Pulmonary artery endothelial cell (primary cell): ENCODE results near the gene CLEC7A. TPM values are rescaled to one million over a fixed set of nuclear protein-coding genes. Genes with fewer than 3 reads are reported as not detected.
A peak's percentile ranks its signal among the peaks of the same experiment; 100 is the strongest.

Experiments used
- DNase-seq: peaks from one replicate; pipeline ENCODE4 v3.0.0-alpha.2; 2011; ENCODE audit warnings: low read depth, low spot score
- total RNA-seq: library from RNA; depleted of rRNA; stranded (reverse); fragments of >200 nt; gene quantifications from 2 replicates; pipeline ENCODE4 v1.2.3, GENCODE V29; 2014

The CLEC7A gene
- 0.07 TPM in 2 replicates for total RNA-seq

DNA sequence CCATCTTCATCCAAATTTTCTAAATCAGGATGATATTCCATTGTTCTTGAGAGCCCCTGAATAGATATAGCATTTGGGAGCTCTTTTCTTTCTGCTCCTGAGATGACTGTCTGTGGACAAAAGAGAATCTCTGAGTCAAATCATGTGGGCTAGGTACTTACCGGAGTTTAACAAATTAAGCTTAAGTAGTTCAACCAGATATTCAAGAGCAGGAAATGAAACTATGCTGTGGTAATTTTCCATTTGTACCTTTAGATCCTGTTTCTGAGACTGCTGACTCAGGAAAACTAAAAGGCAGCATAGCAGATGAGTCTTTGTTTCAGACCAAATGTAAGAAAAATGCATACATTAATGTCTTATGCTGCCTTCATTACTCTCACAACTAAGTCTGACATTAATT is at the start of gene CLEC7A:
Gene CLEC7A, minus strand, starts transcription at position 158 of the 400 bp plus-strand sequence. Its CDS starts 117 bp downstream, at position 41.
- no peak for DNase-seq

DNA sequence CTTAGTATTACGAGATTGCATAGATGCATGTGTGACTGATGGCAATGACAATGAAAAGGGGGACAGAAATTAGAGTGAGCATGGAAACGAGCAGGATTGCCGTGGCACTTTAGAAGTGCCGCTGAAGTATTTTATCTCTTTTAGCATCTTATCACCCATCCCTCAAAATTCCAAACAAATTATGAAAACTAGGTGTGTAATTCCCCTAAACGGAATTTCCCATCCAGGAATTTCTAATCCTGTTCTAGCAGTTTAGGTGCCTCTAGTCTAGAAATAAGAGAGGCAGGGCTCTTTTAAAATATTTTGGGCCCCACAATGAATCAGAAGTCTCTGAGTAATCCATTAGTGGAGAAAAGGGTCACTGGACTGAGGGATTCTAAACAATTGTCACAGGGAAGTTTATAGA is 49.8 kb upstream of the CLEC7A start:
- DNase-seq, result no peak

DNA sequence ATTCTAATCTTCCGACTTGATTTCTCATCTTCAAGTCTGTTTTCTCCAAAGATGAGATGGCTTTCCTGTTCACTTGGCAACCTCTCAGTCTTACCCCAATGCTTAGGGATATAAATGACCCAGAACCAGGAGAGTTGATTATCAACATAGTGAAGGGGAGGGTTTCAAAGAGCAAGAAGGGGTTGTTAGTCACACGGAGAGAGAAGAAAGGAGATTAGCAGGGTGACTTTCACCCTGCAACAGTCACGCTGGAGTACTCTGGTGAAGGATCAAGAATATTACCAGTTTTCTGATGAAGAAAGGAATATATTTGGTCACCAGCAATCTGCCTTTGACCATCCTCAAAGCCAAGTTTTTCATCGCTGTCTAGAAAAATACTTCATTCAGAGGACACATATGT is 48.8 kb upstream of the CLEC7A start, which contains the start of gene TMEM52B:
Gene TMEM52B, plus strand, starts transcription at position 212 of the 400 bp plus-strand sequence. CDS start 543 bp downstream, outside the sequence.
- DNase-seq, result no peak

DNA sequence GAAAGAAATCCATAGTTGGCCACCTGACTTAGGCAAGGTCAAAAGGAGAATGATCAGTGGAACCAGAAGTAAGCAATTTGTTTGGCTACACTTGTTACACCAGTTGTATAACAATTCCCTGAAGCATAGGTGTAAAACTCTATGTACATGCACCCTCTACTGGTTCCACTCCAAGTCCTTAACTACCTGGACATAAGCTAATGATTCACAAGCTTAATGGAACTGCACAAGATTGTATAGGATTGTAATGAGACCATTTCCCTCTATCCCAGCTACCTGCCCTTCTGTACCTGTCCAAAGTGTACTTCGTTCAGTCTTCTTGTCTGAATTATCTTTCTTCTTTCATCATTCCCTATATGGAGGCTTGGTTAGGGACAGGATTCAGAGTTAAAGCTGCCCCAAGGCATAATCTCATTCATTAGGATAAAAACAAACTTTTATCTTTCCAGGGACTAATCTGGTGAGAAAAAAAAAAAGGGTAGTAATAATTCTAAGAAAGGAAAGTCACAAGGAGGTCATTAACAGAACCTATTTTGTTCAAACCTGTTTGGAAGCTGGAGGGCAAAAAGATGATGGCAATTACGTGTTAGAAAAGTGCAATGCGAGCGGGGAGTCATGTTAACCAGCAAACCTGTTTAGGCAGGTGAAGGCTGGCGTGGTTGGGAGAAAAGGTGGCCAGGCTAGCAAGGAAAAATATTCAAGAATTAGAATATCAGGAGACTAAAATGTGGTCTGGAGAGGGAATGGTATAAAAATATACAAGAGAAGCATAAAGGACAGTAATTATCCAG is 46.0 kb upstream of the CLEC7A start:
- no peak for DNase-seq

DNA sequence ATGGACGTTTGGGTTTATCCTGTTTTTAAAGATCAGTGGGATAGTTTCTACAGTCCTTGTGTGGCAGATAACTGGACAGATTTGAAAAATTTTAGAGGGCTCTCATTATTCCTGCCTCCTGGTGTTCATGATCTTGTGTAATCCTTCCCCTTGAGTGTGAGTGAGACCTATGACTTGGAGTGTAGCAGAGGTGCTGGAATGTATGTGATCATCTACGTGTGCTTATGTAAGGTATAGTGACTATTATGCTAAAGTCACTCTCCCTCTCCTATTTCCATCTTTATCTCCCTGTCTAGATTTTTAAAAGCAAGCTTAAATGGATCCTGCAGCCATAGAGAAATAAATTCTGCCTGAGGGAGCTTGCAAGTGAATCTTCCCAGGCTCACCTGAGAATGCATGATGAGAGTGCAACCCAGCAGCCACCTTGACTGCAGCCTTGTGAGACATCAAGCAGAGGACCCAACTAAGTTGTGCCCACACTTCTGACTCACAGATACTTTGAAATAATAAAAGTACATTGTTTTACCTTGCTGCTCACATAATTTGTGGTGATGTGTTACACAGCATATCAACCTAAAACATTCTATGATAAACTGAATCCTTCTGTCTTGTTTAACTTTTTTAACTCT is 45.1 kb upstream of the CLEC7A start:
- no peak for DNase-seq

DNA sequence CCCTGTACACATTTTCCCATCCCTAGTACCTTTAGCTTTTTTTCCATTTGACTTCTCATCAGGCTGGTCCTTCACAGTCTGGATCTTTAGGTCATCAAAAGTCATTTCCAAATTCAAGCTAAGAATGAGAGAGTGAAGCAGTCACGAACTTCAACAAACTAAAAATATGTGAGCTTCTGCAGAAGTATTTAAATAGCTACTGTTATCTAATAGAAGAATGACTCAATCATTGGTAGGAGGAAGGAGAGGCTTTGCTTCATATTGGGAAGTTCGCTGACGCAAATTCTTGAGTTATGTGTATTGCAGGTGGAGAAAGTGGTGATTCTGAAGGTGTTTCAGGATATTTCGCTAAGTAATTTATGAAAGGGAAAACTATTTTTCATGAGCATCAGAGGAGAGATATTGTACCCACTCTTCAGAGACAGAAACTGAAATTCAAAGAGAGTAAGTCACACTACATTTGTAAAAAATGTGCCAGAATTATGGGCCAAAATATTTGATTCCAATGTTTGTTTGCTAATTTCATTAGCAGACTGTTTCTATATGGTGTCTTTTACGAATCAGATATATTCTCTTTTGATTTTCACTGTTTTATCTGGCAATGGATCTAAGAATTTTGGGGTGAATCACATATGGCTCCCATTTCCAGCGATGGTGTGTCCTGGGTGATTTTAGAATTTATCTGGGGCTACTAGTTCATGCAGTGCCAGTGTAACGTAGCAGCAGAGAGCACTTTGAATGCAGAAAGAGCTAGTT is 42.2 kb upstream of the CLEC7A start, which contains the start of gene OLR1:
Gene OLR1, minus strand, starts transcription at position 160 of the 756 bp plus-strand sequence. Its CDS starts 55 bp downstream, at position 105.
- DNase-seq, result no peak

DNA sequence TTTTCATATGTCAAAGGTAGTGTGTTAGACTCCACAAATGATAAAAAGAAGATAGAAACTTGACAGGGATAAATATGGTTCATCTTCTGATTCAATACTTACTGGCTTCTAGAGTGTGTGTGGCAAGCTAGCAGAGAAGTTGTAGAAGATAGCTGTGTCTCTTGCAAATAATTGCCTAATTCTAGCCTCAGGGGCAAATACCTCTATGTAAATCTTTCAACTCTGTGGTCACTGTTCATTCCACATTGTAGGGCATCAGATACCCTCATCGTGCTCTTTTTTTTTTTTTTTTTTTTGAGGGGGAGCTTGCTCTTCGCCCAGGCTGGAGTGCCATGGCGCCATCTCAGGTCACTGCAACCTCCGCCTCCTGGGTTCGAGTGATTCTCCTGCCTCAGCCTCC is 40.2 kb upstream of the CLEC7A start:
- no peak for DNase-seq

DNA sequence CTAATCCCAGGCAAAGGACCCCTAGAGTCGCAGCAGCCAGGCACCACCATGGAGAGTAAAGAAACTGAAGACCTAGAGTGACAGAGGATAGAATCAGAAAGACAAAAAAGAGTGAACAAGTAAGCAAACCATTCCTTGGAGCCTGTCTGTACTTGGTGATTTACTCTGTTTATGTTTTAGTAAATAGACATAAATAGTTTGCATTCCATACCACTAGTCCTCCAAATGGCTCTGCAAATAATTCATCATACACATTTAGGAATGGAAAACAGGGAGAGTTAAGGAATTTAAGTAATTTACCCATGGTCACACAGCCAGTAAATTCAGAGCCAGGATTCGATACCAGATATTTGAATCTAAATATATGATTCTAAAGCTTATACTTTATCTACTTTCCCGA is 39.1 kb upstream of the CLEC7A start:
- no peak for DNase-seq

DNA sequence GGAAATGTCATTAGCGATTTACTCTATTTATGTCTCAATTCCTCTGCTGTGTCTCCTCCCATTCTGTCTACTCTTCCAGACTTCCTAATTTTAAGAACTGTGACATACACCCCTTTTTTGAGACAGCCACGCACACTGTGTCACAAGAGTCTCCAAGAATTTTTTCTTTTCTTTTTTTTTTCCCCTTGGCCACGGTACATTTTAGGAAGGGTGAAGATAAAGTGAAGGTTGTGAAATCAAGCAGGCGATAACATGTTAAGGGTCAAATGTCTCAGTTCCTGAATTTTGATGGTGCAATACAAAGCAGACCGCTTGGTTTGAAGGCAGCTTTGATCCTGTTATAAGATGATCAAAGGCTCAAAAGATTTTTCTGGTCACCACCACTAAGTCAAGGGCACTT is 37.6 kb upstream of the CLEC7A start:
- no peak for DNase-seq

DNA sequence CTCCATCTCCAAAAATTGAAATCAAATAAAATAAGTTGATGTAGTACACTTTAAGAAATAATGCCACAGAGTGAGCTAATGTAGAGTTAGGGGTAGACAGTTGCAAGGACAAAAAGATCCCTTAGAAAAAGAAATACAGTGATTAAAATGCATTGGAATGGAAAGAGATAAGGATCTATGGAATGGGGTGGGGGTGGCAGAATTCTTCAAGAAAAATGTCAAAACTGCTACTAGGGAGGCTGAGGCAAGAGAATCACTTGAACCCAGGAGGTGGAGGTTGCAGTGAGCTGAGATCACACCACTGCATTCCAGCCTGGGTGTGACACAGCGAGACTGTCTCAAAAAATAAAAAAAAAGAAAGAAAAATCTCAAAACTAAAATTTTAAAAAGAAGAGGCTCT is 35.4 kb upstream of the CLEC7A start:
- DNase-seq, result no peak

DNA sequence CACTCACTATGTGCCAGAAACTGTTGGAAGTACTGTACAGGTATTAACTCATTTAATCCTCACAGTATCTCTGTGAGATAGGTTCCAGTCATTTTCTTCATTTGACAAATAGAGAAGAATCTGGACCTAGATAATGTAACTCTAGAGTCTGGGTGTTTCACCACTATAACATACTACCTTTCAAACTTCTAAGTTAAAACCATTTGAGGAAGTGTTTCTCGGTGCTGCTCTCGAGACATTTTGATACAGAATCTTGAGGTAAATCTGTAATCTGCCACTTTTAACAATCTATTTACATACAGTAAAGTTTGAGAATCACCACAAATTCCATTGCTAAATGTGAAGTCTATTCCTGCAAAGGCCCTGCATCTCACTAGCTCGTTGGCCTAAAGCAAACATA is 33.1 kb upstream of the CLEC7A start:
- DNase-seq, result no peak

DNA sequence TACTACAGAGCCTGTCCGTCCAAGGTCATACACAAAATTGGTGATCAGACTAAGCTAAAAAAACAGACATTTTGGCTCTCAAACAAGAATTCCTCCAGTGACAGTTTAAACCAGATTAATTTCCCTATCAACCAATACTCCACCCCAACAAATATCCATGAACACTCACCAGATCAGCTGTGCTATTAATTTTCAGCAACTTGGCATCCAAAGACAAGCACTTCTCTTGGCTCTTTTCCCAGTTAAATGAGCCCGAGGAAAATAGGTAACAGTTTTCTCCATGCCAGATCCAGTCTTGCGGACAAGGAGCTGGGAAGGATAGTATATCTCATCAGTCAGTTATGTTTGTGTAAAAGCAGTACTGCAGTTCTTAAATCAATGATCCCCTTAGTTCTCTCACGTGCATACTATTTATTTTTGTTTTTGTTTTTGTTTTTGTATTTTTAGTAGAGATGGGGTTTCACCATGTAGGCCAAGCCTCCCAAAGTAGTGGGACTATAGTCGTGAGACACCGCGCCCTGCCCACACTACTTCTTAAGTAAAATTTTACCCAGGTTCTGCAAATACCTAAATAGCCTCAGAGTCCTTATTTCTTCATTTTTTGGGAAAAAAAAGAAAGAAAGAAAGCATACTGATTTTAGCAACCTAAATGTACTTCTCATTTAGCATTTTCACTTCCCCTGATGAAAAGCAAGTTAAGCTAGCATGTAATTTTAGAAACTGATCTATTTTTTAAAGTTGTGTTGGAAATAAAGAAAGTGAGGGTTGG is 30.8 kb upstream of the CLEC7A start:
- no peak for DNase-seq

DNA sequence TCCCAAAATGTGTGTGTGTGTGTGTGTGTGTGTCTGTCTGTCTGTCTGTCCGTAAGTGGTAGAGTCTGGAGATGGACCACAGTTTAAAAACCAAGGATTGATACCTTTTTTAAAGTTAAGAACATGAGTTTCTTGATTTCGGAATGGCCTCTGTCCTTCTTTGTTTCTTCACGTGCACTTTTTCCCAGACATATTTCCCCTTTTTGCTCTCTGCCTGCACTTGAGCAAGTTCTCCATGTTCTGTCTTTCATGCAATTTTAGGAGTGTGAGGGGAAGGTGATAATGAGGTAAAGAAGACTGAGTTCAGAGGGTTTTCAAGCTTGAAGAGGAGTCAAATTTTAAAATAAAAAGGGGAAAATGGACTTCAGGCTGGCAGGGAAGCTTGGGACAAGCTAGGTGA is 29.3 kb upstream of the CLEC7A start:
- DNase-seq, result no peak

DNA sequence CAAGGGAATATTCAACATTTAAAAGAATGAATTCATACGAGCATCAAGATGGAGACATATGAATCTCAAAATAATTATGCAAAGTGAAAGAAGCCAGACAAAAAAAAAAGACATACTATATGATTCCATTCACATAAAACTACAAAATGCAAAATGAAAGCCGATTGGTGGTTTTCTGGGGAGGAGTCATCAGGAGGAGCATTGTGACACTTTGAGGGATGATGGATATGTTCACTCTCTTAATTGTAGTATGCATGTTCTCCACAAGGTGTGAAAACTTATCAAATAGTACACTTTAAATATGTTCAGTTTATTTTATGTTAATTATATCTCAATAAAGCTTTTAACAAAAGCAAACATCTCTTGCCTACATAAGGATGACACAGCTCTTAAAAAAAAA is 28.4 kb upstream of the CLEC7A start:
- no peak for DNase-seq

DNA sequence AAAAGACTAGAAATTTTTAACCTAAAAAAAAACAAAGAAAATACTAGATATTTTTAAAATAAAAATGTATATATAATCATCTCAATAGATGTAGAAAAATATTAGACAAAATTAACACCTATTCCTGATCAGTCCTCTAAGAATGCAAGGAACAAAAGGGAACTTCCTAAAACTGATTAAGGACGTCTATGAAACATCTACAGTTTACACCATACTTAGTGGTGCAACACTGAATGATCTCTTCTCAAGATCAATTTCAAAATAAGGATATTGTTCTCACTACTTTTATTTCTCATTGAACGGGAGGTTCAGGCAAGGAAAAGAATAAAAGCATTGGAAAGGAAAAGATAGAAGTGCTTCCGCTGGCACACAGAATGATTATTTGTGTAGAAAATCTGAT is 26.0 kb upstream of the CLEC7A start:
- no peak for DNase-seq

DNA sequence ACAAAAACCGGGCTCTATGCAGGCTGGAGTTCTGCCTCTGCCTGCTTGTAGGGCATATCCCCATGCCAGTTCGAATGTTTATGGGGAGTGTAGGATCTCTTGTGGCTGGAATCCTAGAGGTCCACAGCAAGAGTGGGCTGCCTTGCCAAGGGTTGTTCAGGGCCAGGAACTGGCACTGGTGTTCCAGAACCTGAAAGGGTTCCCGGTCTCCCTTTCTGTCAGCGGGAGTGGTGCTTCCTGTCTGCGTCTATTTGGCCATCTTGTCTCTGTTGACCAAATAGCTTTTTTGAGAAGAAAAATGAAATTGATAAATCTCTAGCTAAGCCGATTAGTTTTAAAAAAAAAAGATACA is 24.1 kb upstream of the CLEC7A start:
- no peak for DNase-seq

DNA sequence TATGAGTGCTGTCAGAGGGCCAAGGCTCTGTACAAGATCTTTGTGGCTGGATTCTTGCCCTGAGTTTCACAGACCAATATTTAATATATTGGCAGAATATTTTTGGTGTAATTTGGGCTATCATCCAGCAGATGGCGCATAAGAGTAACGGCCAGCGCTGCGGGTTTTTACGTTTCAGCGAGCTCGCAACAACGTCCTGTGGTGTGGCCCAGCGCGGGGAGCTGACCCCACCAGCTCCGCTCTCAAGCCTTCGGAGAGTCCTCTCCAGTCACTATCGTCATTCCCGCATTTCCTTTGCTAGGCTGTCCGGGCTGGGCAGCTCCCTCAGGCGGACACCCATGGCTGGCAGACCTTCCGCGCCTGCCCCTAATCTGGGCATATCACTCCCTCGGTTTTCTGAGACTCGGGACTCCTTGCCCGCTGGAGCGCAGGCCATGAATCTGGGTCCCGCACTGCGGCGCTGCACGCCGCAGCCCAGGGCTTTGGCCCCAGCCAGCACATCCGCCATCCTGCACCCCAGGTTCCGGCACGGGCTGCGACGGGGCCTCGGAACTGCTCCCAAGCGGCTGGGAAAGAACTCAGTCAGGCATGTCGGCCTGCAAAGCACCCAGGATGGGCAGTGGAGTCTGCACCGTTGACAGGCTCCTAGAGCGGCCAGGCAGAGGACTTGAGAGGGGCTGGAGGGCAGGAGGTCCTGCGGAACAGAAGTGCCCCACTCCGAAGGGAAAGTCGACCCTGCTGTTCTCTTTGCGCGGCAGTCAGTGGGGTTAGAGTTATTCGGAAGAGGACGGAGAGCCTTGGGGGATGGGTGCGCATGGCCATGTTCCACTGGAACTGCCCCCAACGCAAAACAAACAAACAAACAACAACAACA is 23.5 kb upstream of the CLEC7A start:
- DNase-seq, result peak; percentile 22

DNA sequence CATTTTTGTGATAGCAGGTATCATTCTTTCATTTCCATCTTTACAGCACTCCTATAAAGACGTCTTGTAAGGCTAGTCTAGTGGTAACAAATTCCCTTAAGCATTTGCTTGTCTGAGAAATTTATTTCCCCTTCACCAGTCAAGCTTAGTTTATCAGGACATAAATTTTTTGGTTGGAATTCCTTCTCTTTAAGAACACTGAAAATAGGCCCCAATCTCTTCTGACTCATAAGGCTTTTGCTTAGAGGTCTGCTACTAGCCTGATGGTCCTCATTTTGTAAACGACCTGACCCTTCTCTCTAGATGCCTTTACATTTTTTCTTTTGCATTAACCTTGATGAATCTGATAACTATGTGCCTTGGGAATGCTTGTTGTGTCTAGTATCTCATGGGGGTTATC is 21.6 kb upstream of the CLEC7A start:
- no peak for DNase-seq

DNA sequence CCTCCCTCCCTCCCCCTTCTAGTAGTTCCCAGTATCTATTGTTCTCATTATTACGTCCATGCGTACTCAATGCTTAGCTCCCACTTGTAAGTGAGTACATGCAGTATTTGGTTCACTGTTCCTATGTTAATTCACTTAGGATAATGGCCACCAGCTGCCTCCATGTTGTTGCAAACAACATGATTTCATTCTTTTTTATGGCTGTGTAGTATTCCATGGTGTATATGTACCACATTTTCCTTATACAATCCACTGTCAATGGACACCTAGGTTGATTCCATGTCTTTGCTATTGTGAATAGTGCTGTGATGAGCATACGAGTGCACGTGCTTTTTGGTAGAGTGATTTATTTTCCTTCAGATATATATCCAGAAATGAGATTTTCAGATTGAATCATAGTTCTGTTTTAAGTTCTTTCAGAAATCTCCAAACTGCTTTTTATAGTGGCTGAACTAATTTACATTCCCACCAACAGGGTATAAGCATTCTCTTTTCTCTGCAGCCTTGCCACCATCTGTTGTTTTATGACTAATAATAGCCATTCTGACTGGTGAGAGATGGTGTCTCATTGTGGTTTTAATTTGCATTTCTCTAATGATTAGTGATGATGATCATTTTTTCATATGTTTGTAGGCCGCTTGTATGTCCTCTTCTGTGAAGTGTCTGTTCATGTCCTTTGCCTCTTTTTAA is 17.9 kb upstream of the CLEC7A start:
- DNase-seq, result no peak
